Measurements from ENCODE around the gene SPNS2. TPM values are rescaled to one million over a fixed set of nuclear protein-coding genes. Genes with fewer than 3 reads are reported as not detected.

Gene SPNS2
- total and polyA plus RNA-seq, 2 experiments from 2014 or later, result 1.0 to 1.6 TPM

DNA sequence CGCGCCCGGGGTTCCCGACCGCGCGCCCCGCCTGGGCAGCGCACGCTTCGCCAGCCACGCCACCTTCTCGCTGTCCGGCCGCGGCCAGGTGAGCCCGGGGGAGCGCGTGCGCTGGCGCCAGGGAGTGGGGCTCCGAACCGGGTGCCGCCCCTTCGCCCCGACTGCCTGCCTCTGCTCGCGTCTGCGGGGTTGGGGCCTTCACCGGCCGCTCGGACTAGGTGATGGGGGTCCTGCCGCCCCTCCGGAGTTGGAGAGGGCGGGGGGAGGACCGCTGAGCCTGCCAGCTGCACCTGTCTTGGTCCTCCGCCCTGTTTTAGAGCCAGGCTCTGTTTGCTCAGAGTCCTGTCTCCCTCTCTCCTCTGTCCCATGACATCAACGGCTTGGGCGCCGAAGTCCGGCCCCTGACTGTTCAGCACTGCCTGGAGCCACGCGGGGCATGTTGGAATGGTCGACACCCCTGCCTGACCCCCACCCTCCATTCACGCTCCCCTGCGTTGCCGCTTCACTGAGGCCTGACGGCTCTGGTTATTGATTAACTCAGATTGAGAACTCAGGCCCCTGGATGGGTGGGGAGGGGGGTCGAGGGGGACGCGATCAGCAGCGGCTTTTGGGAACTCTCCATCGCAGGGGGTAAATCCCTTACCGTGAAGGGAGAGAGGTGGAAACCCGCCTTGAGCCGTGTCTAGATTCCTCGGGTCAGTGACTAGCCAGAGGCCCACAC lies 86.4 kb downstream of the SPNS2 start:
- Histone ChIP-seq H3K4me1 (ENCODE audit: low read depth) (peaks cover 58% of the 10 kb centered on the region), H3K9me3 (ENCODE audit: low read depth) (no peaks in the 10 kb centered on the region), H3K27me3 (no peaks in the 10 kb centered on the region), H3K27ac (peak overlapping the region; percentile 96), H3K4me3 (peak overlapping the region; percentile 94), H3K36me3 (no peaks in the 10 kb centered on the region)
- DNase-seq (ENCODE audit: low read depth in 1 of 2, low spot score in 1 of 2), result peak in 1 of 2 donors; percentile 54
- TF ChIP-seq CTCF (IDR thresholded peaks at IDR 0.05; ENCODE audit: low read depth, low read length), result no peak

DNA sequence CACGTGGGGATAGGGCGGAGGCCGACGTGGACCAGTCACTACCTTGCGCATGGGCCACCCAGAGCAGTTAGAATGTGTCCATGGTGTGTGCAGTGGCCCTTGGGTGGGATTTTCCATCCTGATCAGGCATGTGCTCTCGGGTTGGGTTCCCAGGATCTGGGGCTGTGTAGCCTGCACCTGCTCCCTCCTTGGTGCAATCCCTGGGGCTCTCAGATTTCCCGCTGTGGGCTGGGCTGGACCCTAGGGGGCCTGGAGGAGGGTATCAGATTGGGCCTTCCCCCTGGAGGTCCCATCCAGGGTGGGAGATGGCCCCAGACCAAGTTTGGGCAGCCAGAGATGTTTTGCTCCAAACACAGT lies 86.9 kb downstream of the SPNS2 start:
- no peak for DNase-seq (ENCODE audit: low read depth in 1 of 2, low spot score in 1 of 2)
- Histone ChIP-seq H3K4me3 (peak overlapping the region; percentile 94), H3K27me3 (no peaks in the 10 kb centered on the region), H3K9me3 (ENCODE audit: low read depth) (no peaks in the 10 kb centered on the region), H3K4me1 (ENCODE audit: low read depth) (peaks cover 63% of the 10 kb centered on the region), H3K27ac (peak overlapping the region; percentile 96), H3K36me3 (no peaks in the 10 kb centered on the region)
- TF ChIP-seq CTCF (IDR thresholded peaks at IDR 0.05; ENCODE audit: low read depth, low read length), result no peak

DNA sequence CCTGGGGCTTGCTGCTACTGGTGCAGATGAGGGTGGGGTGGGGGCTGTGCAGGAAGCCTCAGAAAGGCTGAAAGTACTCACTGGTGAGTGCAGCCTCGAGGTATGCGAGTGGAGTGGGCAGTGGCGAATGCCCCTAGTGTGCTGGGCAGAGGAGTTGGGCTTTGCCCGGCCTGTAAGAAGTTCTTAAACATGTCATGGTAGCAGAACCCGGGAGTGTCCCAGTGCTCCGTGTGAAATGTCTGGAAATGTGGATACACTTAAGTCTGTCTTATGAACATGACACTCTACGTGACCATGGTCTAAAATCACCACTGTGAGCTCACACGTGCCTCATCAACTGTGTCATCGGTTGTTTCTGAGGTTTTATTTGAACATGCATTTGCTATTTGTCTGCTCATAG lies 87.4 kb downstream of the SPNS2 start:
- Histone ChIP-seq H3K27ac (peak overlapping the region; percentile 96), H3K4me1 (ENCODE audit: low read depth) (peaks cover 67% of the 10 kb centered on the region), H3K27me3 (no peaks in the 10 kb centered on the region), H3K9me3 (ENCODE audit: low read depth) (no peaks in the 10 kb centered on the region), H3K4me3 (peak overlapping the region; percentile 94), H3K36me3 (no peaks in the 10 kb centered on the region)
- DNase-seq (ENCODE audit: low read depth in 1 of 2, low spot score in 1 of 2), result no peak
- no peak for TF ChIP-seq CTCF (IDR thresholded peaks at IDR 0.05; ENCODE audit: low read depth, low read length)

- no peaks in the 10 kb centered on the region for H3K27me3 ChIP-seq
- H3K36me3 ChIP-seq, result no peaks in the 10 kb centered on the region
- H3K27ac ChIP-seq, result peak overlapping the region; percentile 96
- peaks cover 73% of the 10 kb centered on the region for H3K4me1 ChIP-seq (ENCODE audit: low read depth)
- H3K4me3 ChIP-seq, result peak overlapping the region; percentile 94
- H3K9me3 ChIP-seq (ENCODE audit: low read depth), result no peaks in the 10 kb centered on the region
- TF ChIP-seq CTCF (IDR thresholded peaks at IDR 0.05; ENCODE audit: low read depth, low read length), result no peak
- DNase-seq (ENCODE audit: low read depth in 1 of 2, low spot score in 1 of 2), result no peak
These were observed 88.5 kb downstream of the SPNS2 start for GRCh38 chr17:4587195-4587594.

DNA sequence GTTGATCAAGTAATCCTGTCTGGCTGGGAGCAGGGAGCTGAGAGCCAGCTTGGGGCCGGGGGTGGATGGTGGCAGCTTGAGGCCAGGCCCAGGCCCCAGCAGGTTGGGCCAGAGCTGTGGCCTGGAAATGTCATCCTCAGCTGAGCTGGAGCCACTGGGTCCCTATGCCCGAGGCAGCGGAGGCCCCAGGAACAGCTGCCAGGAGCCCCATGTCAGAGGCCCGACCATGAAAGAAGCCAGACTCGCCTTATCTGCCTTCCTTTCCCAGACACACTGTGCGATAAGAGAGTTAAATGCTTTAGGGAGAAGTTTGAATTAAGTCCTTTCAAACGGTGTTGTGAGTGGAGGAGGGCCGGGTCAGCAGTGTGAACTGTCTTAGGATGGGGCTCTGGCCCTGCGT lies 89.1 kb downstream of the SPNS2 start:
- no peak for TF ChIP-seq CTCF (IDR thresholded peaks at IDR 0.05; ENCODE audit: low read depth, low read length)
- Histone ChIP-seq H3K27ac (peak overlapping the region; percentile 96), H3K4me3 (peak overlapping the region; percentile 8), H3K36me3 (no peaks in the 10 kb centered on the region), H3K4me1 (ENCODE audit: low read depth) (peaks cover 67% of the 10 kb centered on the region), H3K9me3 (ENCODE audit: low read depth) (no peaks in the 10 kb centered on the region), H3K27me3 (no peaks in the 10 kb centered on the region)
- peak; percentile 66 to 91 for DNase-seq (ENCODE audit: low read depth in 1 of 2, low spot score in 1 of 2)
